WI38 (cell line): ENCODE measurements around the gene CTPS2.
"Not testable (repeated sequence)": the region's sequence is repeated elsewhere in the genome, so short reads cannot be mapped to it uniquely, and the experiment has no call there.

ENCODE experiments used
- H3K4me3 ChIP-seq: 2 replicates; pipeline ENCODE4 v1.5.1; 2011; ENCODE audit warnings: low read depth, mild to moderate bottlenecking, control low read depth, low read length
- TF ChIP-seq, protein P1 (sequence below): IDR thresholded peaks from 2 replicates; pipeline ENCODE4 v1.5.1; 2012; ENCODE audit warnings: low read depth, mild to moderate bottlenecking, control low read depth, low read length

CTPS2 gene

DNA sequence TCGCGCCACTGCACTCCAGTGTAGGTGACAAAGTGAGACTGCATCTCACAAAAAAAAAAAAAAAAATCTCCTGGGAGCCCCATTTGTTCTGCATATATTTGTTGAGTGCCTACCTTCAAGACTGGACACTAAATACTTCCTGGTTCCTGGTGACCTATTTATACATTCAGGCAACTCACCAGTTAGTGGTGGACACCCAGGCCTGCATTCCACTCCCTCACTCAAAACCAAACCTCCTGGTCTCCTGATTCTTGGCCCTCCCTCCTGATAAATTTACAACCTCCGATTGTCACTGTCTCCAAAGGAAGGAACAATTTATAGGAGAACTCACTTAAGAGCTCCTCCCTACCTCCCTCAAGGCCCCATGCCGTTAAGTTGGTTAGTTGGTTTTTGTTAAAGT, 10.0 kb upstream of the CTPS2 start:
- H3K4me3 ChIP-seq = 0 out of 2 replicates have a peak overlapping the region, but pooled peaks have one; percentile 16
- TF ChIP-seq, protein P1, sequence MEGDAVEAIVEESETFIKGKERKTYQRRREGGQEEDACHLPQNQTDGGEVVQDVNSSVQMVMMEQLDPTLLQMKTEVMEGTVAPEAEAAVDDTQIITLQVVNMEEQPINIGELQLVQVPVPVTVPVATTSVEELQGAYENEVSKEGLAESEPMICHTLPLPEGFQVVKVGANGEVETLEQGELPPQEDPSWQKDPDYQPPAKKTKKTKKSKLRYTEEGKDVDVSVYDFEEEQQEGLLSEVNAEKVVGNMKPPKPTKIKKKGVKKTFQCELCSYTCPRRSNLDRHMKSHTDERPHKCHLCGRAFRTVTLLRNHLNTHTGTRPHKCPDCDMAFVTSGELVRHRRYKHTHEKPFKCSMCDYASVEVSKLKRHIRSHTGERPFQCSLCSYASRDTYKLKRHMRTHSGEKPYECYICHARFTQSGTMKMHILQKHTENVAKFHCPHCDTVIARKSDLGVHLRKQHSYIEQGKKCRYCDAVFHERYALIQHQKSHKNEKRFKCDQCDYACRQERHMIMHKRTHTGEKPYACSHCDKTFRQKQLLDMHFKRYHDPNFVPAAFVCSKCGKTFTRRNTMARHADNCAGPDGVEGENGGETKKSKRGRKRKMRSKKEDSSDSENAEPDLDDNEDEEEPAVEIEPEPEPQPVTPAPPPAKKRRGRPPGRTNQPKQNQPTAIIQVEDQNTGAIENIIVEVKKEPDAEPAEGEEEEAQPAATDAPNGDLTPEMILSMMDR = no peak

DNA sequence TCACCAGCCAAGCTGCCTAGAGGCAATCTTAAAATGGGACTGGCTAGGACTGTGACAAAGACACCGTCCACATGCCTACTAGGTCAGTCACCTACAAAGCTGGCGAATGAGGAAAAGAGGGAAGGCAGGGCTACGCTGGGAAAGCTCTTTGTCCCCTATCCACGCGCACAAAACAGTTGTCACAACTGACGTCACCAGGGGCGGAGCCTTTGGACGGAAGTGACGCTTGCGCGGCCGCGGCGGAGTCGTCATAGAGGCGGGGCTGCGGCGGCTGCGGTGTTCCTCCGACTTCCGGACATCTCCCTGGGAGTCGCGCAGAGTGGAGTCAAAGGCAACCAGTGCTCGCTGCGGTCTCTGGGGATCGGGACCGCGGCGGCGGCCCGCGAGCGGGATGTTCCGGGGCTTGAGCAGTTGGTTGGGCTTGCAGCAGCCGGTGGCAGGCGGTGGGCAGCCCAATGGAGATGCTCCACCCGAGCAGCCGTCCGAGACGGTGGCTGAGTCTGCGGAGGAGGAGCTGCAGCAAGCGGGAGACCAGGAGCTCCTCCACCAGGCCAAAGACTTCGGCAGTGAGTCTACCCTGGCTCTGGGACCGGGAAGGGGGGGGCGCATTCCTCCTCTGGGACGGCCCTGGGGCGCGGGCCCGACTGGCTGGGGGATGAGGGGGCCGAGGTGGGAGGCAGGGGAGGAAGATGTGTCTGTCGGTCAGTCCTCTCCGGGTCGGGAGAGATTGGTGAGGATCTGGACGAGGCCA, 7.0 kb upstream of the CTPS2 start, which contains the start of gene SYAP1:
Gene SYAP1 (plus strand): TSS at position 279 of the 751 bp plus-strand sequence. CDS start 113 bp downstream, at position 392.
- TF ChIP-seq, protein P1 = no peak
- H3K4me3 ChIP-seq = peak within 1 kb of the TSS; percentile 85

DNA sequence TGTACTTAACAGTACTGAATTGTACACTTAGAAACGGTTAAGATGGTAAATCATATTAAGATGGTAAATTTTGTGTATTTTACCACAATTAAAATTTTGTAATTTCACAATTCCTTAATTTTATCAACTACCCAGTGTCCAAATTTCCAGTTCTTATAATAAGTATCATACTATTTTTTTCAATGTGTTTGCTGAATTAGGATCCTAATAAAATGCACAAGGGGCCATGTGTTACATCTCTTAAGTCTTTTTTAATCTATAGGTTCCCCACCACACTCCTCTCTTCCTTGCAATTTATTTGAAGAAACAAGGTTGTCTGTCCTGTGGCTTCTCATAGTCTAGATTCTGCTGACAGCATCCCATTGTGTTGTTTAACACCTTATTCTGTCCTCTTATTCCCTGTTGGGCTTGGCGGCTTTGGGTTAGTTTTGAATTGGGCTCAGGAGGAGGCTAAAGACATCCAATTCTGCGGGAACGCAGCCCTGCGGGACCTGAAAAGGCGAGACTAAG, 6.4 kb upstream of the CTPS2 start:
- H3K4me3 ChIP-seq = peak overlapping the region; percentile 85
- TF ChIP-seq, protein P1 = no peak

DNA sequence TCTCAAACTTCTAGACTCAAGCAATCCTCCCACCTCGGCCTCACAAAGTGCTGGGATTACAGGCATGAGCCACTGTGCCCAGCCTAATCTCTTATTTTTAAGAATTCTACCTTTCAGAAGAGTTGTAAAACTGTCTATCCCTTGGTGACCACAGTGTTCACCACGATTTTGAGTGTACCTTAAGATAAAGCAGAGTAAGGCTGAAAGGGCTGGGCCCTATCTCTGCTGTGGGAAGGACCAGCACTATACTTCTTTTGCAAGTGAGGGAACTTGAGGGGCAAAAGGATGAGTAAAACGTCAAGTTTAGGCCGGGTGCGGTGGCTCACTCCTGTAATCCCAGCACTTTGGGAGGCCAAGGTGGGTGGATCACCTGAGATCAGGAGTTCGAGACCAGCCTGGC, 4.0 kb upstream of the CTPS2 start:
- not testable (repeated sequence) for H3K4me3 ChIP-seq

DNA sequence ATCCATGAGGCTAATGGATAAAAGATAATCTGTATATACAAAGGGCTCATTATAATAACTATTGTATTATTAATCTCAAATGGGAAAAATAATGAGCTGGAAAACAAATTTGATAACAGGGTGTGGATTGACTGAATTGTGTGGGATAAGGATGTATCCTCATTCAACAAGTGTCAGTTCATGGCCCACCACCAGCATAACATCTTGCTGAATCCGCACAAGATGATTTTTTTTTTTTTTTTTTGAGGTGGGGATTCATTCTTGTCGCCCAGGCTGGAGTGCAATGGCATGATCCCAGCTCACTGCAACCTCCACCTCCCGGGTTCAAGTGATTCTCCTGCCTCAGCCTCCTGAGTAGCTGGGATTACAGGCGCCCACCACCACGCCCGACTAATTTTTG, 3.2 kb upstream of the CTPS2 start:
- H3K4me3 ChIP-seq = not testable (repeated sequence)

DNA sequence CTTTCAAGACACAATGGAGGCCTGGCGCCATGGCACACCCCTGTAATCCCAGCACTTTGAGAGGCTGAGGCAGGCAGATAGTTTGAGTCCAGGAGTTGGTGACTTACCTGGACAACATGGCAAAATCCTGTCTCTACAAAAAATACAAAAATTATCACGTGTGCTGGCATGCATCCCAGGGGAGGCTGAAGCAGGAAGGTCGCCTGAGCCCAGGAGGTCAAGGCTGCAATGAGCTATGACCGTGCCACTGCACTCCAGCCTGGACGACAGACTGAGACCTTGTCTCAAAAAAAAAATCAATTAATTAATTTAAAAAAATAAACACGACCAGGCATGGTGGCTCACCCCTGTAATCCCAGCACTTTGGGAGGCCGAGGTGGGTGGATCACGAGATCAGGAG, 2.0 kb upstream of the CTPS2 start:
- TF ChIP-seq, protein P1 = no peak
- no peak overlapping the region for H3K4me3 ChIP-seq

DNA sequence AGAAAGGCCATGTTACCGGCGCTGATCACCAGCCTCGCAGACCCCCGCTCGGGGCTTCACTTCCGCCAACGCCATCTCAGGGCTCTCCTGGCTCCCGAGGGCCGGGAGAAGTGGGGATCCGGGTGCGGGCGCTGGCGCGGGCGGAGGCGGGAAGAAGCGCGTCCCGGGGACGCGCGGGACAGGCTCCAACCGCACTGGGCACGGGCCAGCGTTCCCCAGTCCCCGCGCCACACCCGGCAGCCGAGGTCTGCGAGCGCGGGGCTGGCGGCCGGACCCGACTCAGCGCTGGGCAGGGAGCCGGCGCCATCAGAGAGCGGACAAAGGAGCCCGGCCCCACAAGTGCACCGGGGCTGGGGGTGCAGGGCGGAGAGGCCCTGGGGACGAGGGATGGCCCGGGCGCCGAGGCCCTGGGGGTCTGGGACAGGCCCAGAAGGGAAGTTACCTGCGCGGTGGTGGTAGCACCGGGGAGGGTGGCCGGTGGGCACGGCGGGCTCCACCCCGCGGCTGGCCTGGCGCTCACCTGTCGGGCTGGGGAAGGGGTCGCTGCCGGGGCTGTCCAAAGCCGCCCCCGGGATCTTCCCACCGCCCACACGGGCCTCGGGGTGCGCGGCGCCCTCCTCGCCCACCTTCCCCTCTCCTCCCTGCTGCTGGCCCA, 449 bp downstream of the CTPS2 start:
- peak overlapping the region; percentile 62 for H3K4me3 ChIP-seq
- TF ChIP-seq, protein P1 = no peak

DNA sequence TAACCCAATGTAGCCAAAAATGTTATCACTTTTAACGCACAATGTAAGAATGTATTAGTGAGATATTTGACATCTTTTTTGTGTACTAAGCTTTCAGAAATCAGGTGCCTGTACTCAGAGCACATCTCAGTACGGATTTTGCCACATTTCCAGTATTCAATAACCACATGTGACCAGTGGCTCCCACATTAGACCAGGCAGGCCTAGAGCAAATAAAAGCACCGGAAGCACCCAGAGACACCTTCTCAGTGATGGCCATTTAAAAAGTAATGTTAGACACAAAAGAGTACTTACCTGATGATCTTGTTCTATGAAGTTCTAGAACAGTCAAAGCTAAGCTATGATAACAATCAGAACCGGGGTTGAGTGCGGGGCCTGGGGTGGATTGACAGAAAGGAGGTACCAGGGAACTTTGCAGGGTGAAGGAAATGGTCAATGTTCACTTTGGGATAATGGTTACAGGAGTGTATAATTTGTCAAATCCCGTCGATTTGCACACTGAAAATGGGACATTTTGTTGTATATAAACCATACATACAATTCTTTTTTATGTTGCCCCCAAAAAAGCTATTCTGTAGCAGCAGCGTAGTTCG, 1.2 kb downstream of the CTPS2 start:
- peak overlapping the region; percentile 62 for H3K4me3 ChIP-seq
- TF ChIP-seq, protein P1 = no peak
